ENCODE measurements around the gene CCNI2.
"Not testable (repeated sequence)": the region's sequence is repeated elsewhere in the genome, so short reads cannot be mapped to it uniquely, and the experiment has no call there.

The CCNI2 gene

DNA sequence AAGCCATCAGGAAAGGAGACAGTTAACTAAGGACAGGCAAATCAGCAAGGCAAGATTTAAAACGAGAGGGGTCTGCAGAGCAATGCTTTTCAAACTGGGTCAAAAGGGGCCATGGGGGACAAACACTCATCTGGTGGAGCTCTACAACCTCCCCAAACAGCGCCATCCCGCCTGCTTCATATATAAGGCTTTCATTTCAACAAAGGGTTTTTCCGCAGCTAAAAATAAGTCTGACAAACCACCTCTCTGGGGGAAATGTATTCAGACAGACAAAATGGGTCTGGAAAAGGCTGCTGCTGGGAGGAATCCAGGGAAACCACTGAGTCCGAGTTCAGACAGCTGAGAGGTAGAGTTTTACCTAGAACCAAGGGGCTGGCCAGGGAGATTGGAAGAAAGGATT, 38.1 kb downstream of the CCNI2 start:
- DNase-seq = no peak

DNA sequence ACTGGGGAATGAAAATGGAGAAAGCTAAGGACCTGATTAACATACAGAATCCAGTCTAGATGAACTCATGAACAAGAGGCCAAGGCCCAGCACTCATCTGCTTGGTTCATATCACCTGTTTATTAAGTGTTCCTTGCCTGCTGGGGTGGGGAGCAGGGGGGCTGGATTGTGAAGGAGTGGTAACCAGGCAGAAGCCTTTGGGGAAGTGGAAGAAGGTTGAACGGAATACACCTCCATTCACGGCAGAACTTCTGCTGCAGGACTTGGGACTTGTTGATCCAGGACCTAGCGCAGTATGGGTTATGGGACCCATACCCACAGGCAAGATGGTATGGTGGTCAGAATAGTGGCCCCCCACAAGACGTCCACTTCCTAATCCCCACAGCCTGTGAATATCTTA, 38.6 kb downstream of the CCNI2 start:
- no peak for DNase-seq

DNA sequence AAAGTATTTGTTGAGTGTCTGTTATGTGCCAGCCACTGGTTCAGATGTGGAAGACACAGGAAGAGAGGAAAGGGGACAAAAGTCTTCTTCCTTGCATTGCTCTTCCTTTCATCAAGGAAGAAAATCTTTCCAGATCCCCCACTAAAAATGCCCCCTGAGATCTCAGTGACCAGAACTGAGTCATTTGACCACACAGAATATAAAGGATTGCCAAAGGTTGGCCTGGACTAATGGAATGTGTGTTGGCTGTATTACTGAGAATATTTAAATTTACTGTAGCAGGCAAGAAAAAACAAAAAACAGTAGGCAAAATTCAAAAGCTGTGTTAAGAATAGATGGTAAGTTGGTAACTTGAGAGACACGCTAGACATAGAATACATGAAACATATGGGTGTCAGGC, 39.9 kb downstream of the CCNI2 start:
- DNase-seq = no peak

DNA sequence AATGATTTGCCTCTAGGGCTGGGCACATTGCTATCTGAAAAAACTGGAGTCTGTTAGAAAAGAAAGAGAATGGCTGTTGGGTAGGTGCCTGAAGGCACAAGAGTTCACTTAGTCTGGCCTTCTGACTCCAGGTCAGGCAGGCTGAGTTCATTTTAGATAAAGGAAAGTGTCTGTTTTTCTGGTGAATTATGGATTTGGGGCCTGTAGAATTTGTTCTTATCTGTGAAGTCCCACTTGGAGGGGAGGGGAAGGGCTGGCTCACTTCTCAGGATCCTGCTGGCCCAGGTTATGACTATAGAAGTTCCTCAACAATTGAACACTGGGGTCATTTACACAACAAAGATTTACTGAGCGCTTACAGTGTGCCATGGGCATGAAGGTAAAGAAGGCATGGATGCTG, 41.3 kb downstream of the CCNI2 start:
- DNase-seq = no peak

DNA sequence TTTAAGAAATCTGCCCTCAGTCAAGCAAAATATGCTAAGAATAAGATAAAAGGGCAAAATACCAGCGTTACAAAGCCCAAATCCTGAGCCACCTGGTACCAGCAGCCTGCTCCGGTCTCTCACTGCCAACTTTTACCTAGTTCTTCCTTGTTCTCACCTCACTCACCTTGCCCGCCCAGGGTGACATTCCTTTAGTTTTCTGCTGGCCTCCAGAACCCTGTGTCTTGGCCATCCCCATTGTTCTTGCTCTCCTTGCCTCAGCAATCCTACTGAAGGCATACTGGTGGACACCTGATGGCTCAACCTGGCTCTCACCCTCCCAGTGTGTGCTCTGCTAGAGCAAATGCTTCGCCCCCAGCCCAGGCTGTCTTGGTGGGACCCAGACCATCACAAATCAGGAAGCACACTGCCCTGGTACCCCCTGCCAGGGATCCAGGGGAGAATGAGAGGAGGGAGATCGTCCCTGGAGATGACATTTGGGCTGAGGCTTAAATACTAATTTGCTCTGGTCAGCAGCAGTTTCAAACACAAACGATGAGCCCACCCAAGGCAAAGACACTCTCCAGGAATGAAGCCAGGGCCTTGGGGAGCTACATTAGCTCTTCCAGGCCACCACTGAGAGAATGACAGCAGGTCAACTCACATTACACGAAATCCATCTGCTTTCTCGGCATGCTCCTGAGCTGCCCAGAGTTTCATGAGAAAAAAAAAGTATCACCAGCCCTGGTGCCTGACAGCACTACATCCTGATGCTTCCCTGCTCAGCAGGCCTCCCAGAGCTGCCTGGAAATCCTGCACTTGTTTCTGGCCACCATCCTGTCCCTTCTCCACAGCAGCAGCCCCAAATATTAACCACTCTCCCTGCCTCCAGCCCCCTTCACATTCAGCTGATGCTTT, 42.0 kb downstream of the CCNI2 start:
- DNase-seq = no peak

DNA sequence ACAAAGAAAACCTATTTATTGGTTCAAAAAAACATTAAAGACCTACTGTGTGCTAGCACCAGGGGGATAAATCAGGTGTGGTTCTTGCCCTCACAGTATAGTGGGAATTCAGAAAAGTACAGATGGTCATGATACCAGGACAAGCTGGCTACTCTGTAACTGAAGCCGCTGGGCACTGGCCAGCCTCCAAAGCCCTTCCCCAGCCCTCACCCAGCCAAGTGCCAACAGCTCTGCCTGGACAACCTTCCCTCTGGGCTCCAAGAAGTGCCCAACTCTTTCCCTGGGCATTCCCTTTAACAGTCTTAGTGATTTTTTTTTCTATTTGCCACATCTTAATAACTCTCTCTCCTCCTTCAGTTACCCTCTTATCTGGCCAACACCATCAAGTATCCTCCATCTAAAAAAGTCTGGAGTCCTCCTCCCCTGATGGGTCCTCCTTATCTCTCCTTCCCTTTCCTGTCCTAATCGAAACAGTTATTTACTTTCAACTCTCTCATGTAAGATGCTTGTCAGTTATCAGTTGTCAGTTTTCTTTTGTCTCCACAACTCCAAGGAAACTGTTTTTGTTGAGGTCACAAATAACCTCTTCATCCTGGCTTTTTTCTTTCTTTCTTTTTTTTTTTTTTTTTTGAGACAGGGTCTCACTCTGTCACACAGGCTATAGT, 43.1 kb downstream of the CCNI2 start:
- DNase-seq = no peak

DNA sequence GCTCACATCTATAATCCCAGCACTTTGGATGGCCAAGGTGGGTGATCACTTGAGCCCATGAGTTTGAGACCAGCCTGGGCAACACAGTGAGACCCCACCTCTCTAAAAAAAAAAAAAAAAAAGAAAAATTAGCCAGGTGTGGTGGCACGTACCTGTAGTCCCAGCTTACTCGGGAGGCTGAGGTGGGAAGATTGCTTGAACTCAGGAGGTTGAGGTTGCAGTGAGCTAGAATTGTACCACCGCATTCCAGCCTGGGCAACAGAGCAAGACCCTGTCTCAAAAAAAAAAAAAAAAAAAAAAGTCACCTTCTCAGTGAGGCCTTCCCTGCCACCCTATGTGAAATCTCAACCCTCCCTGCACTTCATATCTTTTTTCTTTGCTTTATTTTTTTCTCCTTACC, 43.8 kb downstream of the CCNI2 start:
- DNase-seq = no peak

DNA sequence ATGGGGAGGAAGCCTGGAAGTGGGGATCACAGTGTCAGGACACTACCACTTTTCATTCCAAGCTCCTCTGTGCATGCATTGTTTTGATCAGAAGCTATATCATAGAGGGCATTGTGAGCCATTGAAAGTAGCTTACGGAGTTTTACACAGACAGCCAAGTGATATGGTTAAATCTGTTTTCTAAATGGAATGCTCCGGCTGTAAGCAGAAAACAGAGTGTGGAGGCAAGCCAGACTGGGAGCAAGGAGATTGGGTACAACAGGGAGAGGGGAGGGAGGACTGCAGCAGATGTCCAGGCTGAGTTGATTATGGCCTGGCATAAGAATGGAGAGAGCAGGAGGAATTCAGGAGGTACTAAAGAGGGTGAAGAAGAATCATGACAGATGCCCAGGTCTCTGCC, 50.4 kb downstream of the CCNI2 start:
- DNase-seq = no peak

DNA sequence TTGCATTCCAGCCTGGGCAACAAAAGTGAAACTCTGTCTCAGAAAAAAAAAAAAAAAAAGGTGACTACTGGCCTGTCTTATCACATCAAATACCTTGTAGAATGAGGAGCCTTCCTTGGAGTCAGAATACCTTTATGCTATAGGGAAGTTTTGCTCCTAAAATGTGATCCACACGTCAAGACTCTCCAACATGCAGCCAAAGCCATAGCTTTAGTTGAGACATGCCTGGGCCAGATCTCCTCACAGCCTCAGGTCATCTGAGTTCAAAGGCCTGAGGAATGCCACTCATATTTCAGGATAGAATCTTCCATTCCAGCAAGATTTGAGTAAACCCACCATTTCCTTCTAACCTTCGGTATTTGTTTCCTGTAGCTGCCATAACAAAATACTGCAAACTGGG, 52.2 kb downstream of the CCNI2 start:
- DNase-seq = no peak

DNA sequence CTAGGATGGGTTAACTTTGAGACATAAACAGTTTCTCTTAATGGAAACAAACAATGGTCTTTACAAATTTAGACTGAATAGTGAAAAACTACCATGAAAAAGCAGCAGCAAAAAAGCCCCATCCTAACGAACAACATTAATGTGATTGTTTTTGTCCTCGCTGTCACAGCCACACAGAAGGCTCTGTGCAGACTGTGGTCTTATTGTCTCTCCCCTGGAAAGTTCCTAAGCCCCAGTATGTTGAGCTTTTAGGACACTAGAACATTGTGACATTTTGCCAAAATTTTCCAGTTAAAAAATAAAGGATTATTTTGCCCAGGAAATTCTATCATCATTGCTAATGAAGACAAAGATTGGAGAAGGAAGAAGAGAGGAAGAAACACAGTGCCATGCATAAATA, 53.3 kb downstream of the CCNI2 start:
- no peak for DNase-seq

DNA sequence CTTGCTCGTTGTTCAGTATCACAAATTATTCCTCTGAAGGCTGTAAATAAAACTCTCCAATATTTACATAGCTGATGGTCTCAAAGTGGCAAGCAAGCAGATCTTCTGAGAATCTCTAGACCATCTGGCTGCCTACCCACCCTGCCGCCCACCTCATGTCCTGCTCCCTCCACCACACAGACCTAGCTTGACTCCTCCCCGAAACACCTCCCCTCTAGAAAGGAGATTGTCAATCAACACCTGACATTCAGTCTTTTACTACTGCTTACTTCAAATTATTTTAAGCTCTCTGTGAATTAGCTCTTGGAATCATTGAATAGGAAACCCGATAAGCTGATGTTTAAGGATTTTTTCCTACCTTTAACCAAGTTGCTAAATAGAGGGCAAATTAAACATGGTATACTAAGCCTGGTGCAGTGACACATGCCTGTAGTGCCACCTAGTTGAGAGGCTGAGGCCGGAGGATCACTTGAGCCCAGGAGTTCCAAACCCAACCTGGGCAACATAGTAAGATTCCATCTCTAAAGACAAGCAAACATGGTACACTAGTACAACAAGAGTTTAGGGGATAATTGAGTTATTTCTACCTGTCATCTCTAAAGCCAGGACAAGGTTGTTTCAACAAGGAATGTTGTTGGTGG, 54.9 kb downstream of the CCNI2 start:
- no peak for DNase-seq

DNA sequence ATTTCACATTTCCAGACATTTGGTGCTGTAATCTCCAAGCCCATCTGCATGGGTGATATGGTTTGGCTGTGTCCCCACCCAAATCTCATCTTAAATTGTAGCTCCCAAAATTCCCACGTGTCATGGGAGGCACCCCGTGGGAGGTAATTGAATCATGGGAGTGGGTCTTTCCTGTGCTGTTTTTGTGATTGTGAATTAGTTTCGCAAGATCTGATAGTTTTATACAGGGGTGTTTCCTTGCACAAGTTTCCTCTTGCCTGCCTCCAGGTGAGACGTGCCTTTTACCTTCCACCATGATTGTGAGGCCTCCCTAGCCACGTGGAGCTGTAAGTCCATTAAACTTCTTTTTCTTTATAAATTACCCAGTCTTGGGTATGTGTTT, 55.5 kb downstream of the CCNI2 start:
- not testable (repeated sequence) for DNase-seq

Measured in CD4-positive, alpha-beta T cell treated with Interleukin-15 for 1 hour (primary cell).